Liver (tissue), 2 donors: ENCODE data around the gene YPEL5.

Source experiments
- CTCF ChIP-seq: fragments of 150-350 bp; IDR thresholded peaks from 2 replicates; pipeline ENCODE4 v1.5.1; 2017; ENCODE audit warnings: improper control_type of control experiment, low read depth, low read length; ENCODE audit not compliant: missing input control
- FOXA1 ChIP-seq: IDR thresholded peaks from 2 replicates; pipeline ENCODE4 v1.6.1; 2016; ENCODE audit warnings: antibody characterized with exemption
- donor health status: healthy.

GRCh38 chr2:30145826-30146336 is 926 bp upstream of the YPEL5 start:
- TF ChIP-seq CTCF (no peak), FOXA1 (no peak)
